ENCODE measurements around the gene TLR8. TPM values are rescaled to one million over a fixed set of nuclear protein-coding genes. Genes with fewer than 3 reads are reported as not detected.

Gene TLR8
- total RNA-seq, 1 donor from 2014 or later, result not detected

DNA sequence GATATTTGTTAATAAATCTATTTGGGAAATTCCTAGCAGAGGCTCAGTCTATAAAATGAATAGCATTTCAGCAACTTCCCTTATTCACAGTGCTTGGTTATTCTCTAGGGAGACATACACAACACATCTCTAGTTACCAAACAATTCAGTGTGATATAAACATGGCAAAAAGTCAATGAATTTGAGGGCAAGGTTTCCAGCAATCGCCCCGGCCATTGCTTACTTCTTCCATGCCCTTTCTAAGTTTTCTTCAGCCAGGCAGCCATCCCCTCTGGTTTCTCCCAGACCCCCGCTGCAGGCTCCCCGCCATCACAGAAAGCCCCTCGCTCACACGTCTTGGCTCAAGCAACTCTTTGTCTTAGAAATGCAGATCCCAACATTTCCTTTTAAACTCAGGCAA, 35.2 kb upstream of the TLR8 start:
- no peaks in the 10 kb centered on the region for H3K36me3 ChIP-seq (ENCODE audit: control insufficient read depth, insufficient read depth, low read length)
- no peak overlapping the region for H3K4me3 ChIP-seq (ENCODE audit: low read depth, low read length)
- FAIRE-seq, result no peak
- no peaks in the 10 kb centered on the region for H3K27me3 ChIP-seq (ENCODE audit: control insufficient read depth, insufficient read depth, low read length)
- TF ChIP-seq, protein P1, sequence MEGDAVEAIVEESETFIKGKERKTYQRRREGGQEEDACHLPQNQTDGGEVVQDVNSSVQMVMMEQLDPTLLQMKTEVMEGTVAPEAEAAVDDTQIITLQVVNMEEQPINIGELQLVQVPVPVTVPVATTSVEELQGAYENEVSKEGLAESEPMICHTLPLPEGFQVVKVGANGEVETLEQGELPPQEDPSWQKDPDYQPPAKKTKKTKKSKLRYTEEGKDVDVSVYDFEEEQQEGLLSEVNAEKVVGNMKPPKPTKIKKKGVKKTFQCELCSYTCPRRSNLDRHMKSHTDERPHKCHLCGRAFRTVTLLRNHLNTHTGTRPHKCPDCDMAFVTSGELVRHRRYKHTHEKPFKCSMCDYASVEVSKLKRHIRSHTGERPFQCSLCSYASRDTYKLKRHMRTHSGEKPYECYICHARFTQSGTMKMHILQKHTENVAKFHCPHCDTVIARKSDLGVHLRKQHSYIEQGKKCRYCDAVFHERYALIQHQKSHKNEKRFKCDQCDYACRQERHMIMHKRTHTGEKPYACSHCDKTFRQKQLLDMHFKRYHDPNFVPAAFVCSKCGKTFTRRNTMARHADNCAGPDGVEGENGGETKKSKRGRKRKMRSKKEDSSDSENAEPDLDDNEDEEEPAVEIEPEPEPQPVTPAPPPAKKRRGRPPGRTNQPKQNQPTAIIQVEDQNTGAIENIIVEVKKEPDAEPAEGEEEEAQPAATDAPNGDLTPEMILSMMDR (IDR thresholded peaks at IDR 0.05; ENCODE audit: insufficient read depth, low read length, severe bottlenecking), result no peak
- no peak for DNase-seq (ENCODE audit: low read depth)

DNA sequence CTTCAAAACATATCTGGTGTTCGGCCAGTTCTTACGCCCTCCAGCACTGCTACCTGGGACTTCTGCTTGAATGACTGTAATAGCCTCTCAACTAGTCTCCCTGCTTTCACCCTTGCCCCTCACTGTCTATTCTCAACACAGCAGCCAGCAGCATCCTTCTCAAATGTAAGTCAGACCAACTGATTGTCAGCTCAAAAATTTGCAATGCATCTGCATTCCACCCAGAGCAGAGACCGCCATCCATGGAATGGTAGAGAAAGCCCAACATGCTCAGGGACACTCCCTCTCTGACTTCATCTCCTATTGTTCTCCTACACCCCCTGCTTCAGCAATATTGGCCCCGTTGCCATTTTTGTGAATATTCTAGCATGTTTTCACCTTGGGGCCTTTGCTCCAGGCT, 33.7 kb upstream of the TLR8 start:
- H3K27me3 ChIP-seq (ENCODE audit: control insufficient read depth, insufficient read depth, low read length), result no peaks in the 10 kb centered on the region
- TF ChIP-seq, protein P1 (IDR thresholded peaks at IDR 0.05; ENCODE audit: insufficient read depth, low read length, severe bottlenecking), result no peak
- DNase-seq (ENCODE audit: low read depth), result no peak
- H3K36me3 ChIP-seq (ENCODE audit: control insufficient read depth, insufficient read depth, low read length), result no peaks in the 10 kb centered on the region
- FAIRE-seq, result no peak
- no peak overlapping the region for H3K4me3 ChIP-seq (ENCODE audit: low read depth, low read length)

DNA sequence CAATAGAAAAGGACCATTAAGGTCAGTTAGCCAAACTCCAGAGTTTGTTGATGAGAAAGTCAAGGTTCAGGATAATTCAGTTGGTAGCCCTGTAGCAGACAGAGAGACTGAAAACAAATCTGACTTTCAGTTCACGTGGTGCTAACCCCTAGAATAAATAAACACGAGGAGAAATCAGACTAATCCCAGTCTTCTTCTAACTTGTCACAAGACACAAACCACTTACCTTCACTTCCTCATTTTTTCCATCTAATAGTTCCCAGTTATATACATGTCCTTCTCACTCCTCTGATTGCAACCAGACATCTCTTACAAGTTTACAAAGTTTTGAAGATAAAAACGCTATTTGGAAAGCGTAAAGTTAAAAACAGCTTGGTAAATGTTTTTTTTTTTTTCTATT, 31.8 kb upstream of the TLR8 start:
- TF ChIP-seq, protein P1 (IDR thresholded peaks at IDR 0.05; ENCODE audit: insufficient read depth, low read length, severe bottlenecking), result no peak
- DNase-seq (ENCODE audit: low read depth) (no peak), FAIRE-seq (no peak)
- Histone ChIP-seq H3K4me3 (ENCODE audit: low read depth, low read length) (no peak overlapping the region), H3K36me3 (ENCODE audit: control insufficient read depth, insufficient read depth, low read length) (no peaks in the 10 kb centered on the region), H3K27me3 (ENCODE audit: control insufficient read depth, insufficient read depth, low read length) (no peaks in the 10 kb centered on the region)

DNA sequence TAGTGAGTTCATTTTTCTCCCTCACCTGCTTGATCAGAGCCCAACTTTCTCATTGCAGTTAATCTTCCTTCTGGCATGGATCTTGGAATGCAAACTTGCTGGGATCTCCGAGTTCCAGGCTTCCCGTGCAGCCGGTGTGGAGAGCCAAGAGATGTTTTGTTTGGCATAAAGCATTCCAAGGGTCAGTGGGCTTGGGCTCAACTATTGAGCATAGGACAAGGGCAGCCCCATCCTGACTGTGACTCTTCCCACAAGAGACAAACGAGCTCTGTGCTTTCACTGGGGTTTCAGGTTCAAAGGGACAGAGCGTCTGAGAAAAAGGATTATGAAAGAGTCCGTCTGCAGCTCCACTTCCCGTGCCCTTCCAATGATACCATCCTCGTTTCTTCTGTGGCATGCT, 29.0 kb upstream of the TLR8 start:
- FAIRE-seq (no peak), DNase-seq (ENCODE audit: low read depth) (no peak)
- TF ChIP-seq, protein P1 (IDR thresholded peaks at IDR 0.05; ENCODE audit: insufficient read depth, low read length, severe bottlenecking), result no peak
- Histone ChIP-seq H3K27me3 (ENCODE audit: control insufficient read depth, insufficient read depth, low read length) (no peaks in the 10 kb centered on the region), H3K36me3 (ENCODE audit: control insufficient read depth, insufficient read depth, low read length) (no peaks in the 10 kb centered on the region), H3K4me3 (ENCODE audit: low read depth, low read length) (no peak overlapping the region)

DNA sequence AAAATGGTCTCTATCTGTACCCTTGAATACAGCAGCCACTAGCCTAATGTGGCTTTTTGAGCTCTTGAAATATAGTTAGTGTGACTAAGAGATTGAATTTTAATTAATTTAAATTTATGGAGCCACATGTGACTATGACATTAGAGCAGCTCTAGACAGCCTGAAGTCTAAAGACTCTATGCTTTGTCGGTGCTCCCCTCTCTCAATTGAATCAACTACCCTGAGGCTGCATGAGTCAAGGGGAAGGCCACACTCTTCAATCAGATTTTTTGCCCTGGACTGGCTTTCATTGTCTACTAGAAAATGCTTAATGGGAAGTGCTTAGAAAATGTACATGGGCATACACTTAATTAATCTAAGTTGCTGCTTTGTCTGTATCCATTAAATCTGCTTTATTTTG, 27.9 kb upstream of the TLR8 start:
- peak; percentile 29 for DNase-seq (ENCODE audit: low read depth)
- Histone ChIP-seq H3K4me3 (ENCODE audit: low read depth, low read length) (no peak overlapping the region), H3K36me3 (ENCODE audit: control insufficient read depth, insufficient read depth, low read length) (no peaks in the 10 kb centered on the region), H3K27me3 (ENCODE audit: control insufficient read depth, insufficient read depth, low read length) (no peaks in the 10 kb centered on the region)
- TF ChIP-seq, protein P1 (IDR thresholded peaks at IDR 0.05; ENCODE audit: insufficient read depth, low read length, severe bottlenecking), result no peak
- no peak for FAIRE-seq

DNA sequence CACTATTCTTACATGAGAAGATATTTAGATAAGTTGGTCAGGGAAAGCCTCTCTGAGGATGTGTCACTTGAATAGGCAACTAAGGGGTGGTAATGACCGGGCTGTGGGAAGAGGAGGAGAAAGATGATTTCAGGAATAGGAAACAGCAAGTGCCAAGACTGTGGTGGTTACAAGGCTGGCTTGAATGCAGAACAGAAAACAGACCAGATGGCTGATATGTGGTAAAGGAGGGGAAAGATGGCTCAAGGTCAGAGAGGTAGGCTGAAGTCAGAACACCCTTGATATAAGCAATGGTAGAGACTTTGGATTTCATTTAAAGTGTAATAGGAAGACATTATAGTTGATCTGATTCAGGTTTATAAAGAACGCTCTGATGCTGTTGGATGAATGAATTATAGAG, 24.5 kb upstream of the TLR8 start:
- TF ChIP-seq, protein P1 (IDR thresholded peaks at IDR 0.05; ENCODE audit: insufficient read depth, low read length, severe bottlenecking), result no peak
- Histone ChIP-seq H3K27me3 (ENCODE audit: control insufficient read depth, insufficient read depth, low read length) (no peaks in the 10 kb centered on the region), H3K36me3 (ENCODE audit: control insufficient read depth, insufficient read depth, low read length) (no peaks in the 10 kb centered on the region), H3K4me3 (ENCODE audit: low read depth, low read length) (no peak overlapping the region)
- FAIRE-seq, result no peak
- no peak for DNase-seq (ENCODE audit: low read depth)

Data from bronchial epithelial cell (primary cell).